SH-SY5Y (cell line): Measurements from ENCODE around the gene OR2A25.

Experiments used
- GATA2 ChIP-seq: IDR thresholded peaks from 2 replicates; pipeline ENCODE4 v1.6.1; 2011; ENCODE audit warnings: mild to moderate bottlenecking, low read depth, low read length
- GATA3 ChIP-seq: IDR thresholded peaks from 2 replicates; pipeline ENCODE4 v1.6.1; 2011; ENCODE audit warnings: low read depth, mild to moderate bottlenecking, low read length, moderate library complexity

DNA sequence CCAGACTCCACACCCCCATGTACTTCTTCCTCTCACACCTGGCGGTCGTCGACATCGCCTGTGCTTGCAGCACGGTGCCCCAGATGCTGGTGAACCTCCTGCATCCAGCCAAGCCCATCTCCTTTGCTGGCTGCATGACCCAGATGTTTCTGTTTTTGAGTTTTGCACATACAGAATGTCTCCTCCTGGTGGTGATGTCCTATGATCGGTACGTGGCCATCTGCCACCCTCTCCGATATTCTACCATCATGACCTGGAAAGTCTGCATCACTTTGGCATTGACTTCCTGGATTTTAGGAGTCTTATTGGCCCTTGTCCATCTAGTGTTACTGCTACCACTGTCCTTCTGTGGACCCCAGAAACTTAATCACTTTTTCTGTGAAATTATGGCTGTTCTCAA is 4.8 kb downstream of the OR2A25 start:
- no peak for TF ChIP-seq GATA2
- no peak for TF ChIP-seq GATA3
